Measurements from ENCODE around the gene AK9. TPM values are rescaled to one million over a fixed set of nuclear protein-coding genes. Genes with fewer than 3 reads are reported as not detected.

Gene AK9
- total and polyA plus RNA-seq, 4 donors = 1.1 to 5.3 (median 3.8) TPM

GRCh38 chr6:109475625-109476024 lies 215.4 kb downstream of the AK9 start (continued):
- no peak for TF ChIP-seq ZBTB33 (IDR thresholded peaks at IDR 0.05)

GRCh38 chr6:109474995-109475394 lies 216.0 kb downstream of the AK9 start:
- TF ChIP-seq SP1 (IDR thresholded peaks at IDR 0.05) (no peak), GABPA (IDR thresholded peaks at IDR 0.05 in 1 of 2, conservative IDR thresholded peaks at IDR 0.05 in 1 of 2) (no peak), ZBTB33 (IDR thresholded peaks at IDR 0.05) (no peak), HNF4A (conservative IDR thresholded peaks at IDR 0.05) (no peak), FOXA1 (IDR thresholded peaks at IDR 0.05) (no peak), TAF1 (conservative IDR thresholded peaks at IDR 0.05) (no peak), CTCF (IDR thresholded peaks at IDR 0.05; ENCODE audit: low read depth, low read length, missing input control) (no peak)
- no peak for DNase-seq (ENCODE audit: low spot score)
- H3K4me1 ChIP-seq (ENCODE audit: control insufficient read depth in 4 of 4, insufficient read depth in 4 of 4, low read length in 3 of 4) = peaks cover 0 to 9% (median 6%) of the 10 kb centered on the region in 4 donors
- no peak overlapping the region for H3K27ac ChIP-seq (ENCODE audit: low read depth in 1 of 2, low read length in 2 of 2)
- no peaks in the 10 kb centered on the region for H3K27me3 ChIP-seq (ENCODE audit: control insufficient read depth in 4 of 4, insufficient read depth in 4 of 4, low read length in 3 of 4)
- H3K4me3 ChIP-seq (ENCODE audit: low read depth in 1 of 3, low read length in 3 of 3) = no peak overlapping the region
- 95% methylated on average over 4 of the region's 4 CpGs for WGBS
- H3K9ac ChIP-seq (ENCODE audit: low read depth in 1 of 2, low read length in 2 of 2) = no peak overlapping the region
- H3K36me3 ChIP-seq (ENCODE audit: control insufficient read depth in 4 of 4, insufficient read depth in 3 of 4, low read depth in 1 of 4, low read length in 3 of 4) = peaks cover 8 to 32% (median 24%) of the 10 kb centered on the region in 4 donors
- no peaks in the 10 kb centered on the region for H3K9me3 ChIP-seq (ENCODE audit: control insufficient read depth in 4 of 4, low read length in 3 of 4)

GRCh38 chr6:109473120-109473519 lies 217.9 kb downstream of the AK9 start:
- Histone ChIP-seq H3K36me3 (ENCODE audit: control insufficient read depth in 4 of 4, insufficient read depth in 3 of 4, low read depth in 1 of 4, low read length in 3 of 4) (peaks cover 8 to 35% (median 28%) of the 10 kb centered on the region in 4 donors), H3K9ac (ENCODE audit: low read depth in 1 of 2, low read length in 2 of 2) (no peak overlapping the region), H3K9me3 (ENCODE audit: control insufficient read depth in 4 of 4, low read length in 3 of 4) (no peaks in the 10 kb centered on the region), H3K4me3 (ENCODE audit: low read depth in 1 of 3, low read length in 3 of 3) (no peak overlapping the region), H3K27ac (ENCODE audit: low read depth in 1 of 2, low read length in 2 of 2) (no peak overlapping the region), H3K4me1 (ENCODE audit: control insufficient read depth in 4 of 4, insufficient read depth in 4 of 4, low read length in 3 of 4) (peaks cover 0 to 6% (median 3%) of the 10 kb centered on the region in 4 donors), H3K27me3 (ENCODE audit: control insufficient read depth in 4 of 4, insufficient read depth in 4 of 4, low read length in 3 of 4) (no peaks in the 10 kb centered on the region)
- no peak for DNase-seq (ENCODE audit: low spot score)
- WGBS = 96% methylated on average over 3 of the region's 3 CpGs
- no peak for TF ChIP-seq HNF4A (conservative IDR thresholded peaks at IDR 0.05)
- TF ChIP-seq RXRA (IDR thresholded peaks at IDR 0.05) = no peak
- TF ChIP-seq ZBTB33 (IDR thresholded peaks at IDR 0.05) = no peak
- no peak for TF ChIP-seq JUND (IDR thresholded peaks at IDR 0.05)
- TF ChIP-seq HNF4G (IDR thresholded peaks at IDR 0.05) = no peak
- no peak for TF ChIP-seq TAF1 (conservative IDR thresholded peaks at IDR 0.05)
- TF ChIP-seq EGR1 (IDR thresholded peaks at IDR 0.05; ENCODE audit: low read depth in 2 of 2) = no peak
- TF ChIP-seq SP1 (IDR thresholded peaks at IDR 0.05) = no peak
- TF ChIP-seq ATF3 (IDR thresholded peaks at IDR 0.05) = no peak
- no peak for TF ChIP-seq NR2F2 (IDR thresholded peaks at IDR 0.05)
- no peak for TF ChIP-seq REST (IDR thresholded peaks at IDR 0.05)
- no peak for TF ChIP-seq RAD21 (IDR thresholded peaks at IDR 0.05)
- TF ChIP-seq FOXA1 (IDR thresholded peaks at IDR 0.05) = no peak
- TF ChIP-seq MAX (IDR thresholded peaks at IDR 0.05) = no peak
- no peak for TF ChIP-seq FOXA2 (IDR thresholded peaks at IDR 0.05)
